ENCODE results near the gene DOCK11. TPM values are rescaled to one million over a fixed set of nuclear protein-coding genes. Genes with fewer than 3 reads are reported as not detected.
"Not testable (repeated sequence)": the region's sequence is repeated elsewhere in the genome, so short reads cannot be mapped to it uniquely, and the experiment has no call there.

Gene DOCK11
- total RNA-seq, 2 donors from 2014 or later = 45.5 to 50.6 TPM

- no peaks in the 10 kb centered on the region for H3K27me3 Mint-ChIP-seq
- peaks cover 70% of the 10 kb centered on the region for H3K36me3 Mint-ChIP-seq (ENCODE audit: low read depth)
- H3K4me3 Mint-ChIP-seq = no peak overlapping the region
- peak; percentile 86 for ATAC-seq (replicated peaks)
- H3K27ac Mint-ChIP-seq = peak overlapping the region; percentile 64
- H3K9me3 Mint-ChIP-seq = no peaks in the 10 kb centered on the region
- peaks cover 16% of the 10 kb centered on the region for H3K4me1 Mint-ChIP-seq
Observed at GRCh38 chrX:118554511-118554910, 58.9 kb downstream of the DOCK11 start.

- no peaks in the 10 kb centered on the region for H3K27me3 Mint-ChIP-seq
- H3K9me3 Mint-ChIP-seq = no peaks in the 10 kb centered on the region
- peaks cover 21% of the 10 kb centered on the region for H3K4me1 Mint-ChIP-seq
- peaks cover 68% of the 10 kb centered on the region for H3K36me3 Mint-ChIP-seq (ENCODE audit: low read depth)
- ATAC-seq (replicated peaks) = no peak
- H3K4me3 Mint-ChIP-seq = no peak overlapping the region
- no peak overlapping the region for H3K27ac Mint-ChIP-seq
Observed at GRCh38 chrX:118558926-118559325, 63.3 kb downstream of the DOCK11 start.

- peaks cover 15% of the 10 kb centered on the region for H3K4me1 Mint-ChIP-seq
- H3K27me3 Mint-ChIP-seq = no peaks in the 10 kb centered on the region
- ATAC-seq (replicated peaks) = no peak
- no peak overlapping the region for H3K4me3 Mint-ChIP-seq
- H3K9me3 Mint-ChIP-seq = no peaks in the 10 kb centered on the region
- H3K27ac Mint-ChIP-seq = peak overlapping the region; percentile 11
- peaks cover 68% of the 10 kb centered on the region for H3K36me3 Mint-ChIP-seq (ENCODE audit: low read depth)
Observed at GRCh38 chrX:118560489-118560888, 64.9 kb downstream of the DOCK11 start.

GRCh38 chrX:118562582-118563164 lies 67.1 kb downstream of the DOCK11 start:
- Mint-ChIP-seq H3K27ac (peak overlapping the region; percentile 30), H3K4me3 (no peak overlapping the region), H3K4me1 (peaks cover 10% of the 10 kb centered on the region), H3K9me3 (no peaks in the 10 kb centered on the region), H3K36me3 (ENCODE audit: low read depth) (peaks cover 72% of the 10 kb centered on the region), H3K27me3 (no peaks in the 10 kb centered on the region)
- ATAC-seq (replicated peaks) = no peak

- peaks cover 90% of the 10 kb centered on the region for H3K36me3 Mint-ChIP-seq (ENCODE audit: low read depth)
- H3K4me3 Mint-ChIP-seq = no peak overlapping the region
- no peaks in the 10 kb centered on the region for H3K9me3 Mint-ChIP-seq
- no peak for ATAC-seq (replicated peaks)
- no peaks in the 10 kb centered on the region for H3K27me3 Mint-ChIP-seq
- H3K27ac Mint-ChIP-seq = peak overlapping the region; percentile 58
- H3K4me1 Mint-ChIP-seq = peaks cover 10% of the 10 kb centered on the region
Observed at GRCh38 chrX:118564498-118564897, 68.9 kb downstream of the DOCK11 start.

GRCh38 chrX:118565853-118566252 lies 70.2 kb downstream of the DOCK11 start:
- ATAC-seq (replicated peaks) = no peak
- H3K4me3 Mint-ChIP-seq = no peak overlapping the region
- H3K9me3 Mint-ChIP-seq = no peaks in the 10 kb centered on the region
- H3K36me3 Mint-ChIP-seq (ENCODE audit: low read depth) = peaks cover 94% of the 10 kb centered on the region
- H3K4me1 Mint-ChIP-seq = peaks cover 14% of the 10 kb centered on the region
- no peak overlapping the region for H3K27ac Mint-ChIP-seq
- no peaks in the 10 kb centered on the region for H3K27me3 Mint-ChIP-seq

- no peaks in the 10 kb centered on the region for H3K9me3 Mint-ChIP-seq
- H3K36me3 Mint-ChIP-seq (ENCODE audit: low read depth) = peaks cover 94% of the 10 kb centered on the region
- ATAC-seq (replicated peaks) = no peak
- H3K27ac Mint-ChIP-seq = no peak overlapping the region
- no peaks in the 10 kb centered on the region for H3K27me3 Mint-ChIP-seq
- H3K4me3 Mint-ChIP-seq = no peak overlapping the region
- peaks cover 14% of the 10 kb centered on the region for H3K4me1 Mint-ChIP-seq
Observed at GRCh38 chrX:118566359-118566758, 70.7 kb downstream of the DOCK11 start.

DNA sequence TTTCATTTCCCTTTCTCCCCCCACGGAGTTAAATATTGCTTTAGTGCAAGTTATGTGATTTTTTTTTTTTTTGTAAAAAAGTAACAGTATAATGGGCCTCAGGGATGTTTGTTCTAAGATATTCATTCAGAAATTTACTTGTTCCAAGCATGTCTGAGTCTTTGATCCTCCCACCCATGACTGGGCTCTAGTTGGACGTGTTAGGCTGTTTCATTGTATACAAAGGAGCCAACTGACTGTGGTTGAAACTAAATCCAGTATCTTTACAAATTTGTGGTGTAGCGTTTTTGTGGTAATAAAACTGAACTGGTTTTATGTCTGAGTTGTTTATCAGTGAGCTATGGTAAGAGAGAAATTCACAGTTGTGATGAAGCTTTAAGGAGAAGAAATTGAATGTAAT lies 74.1 kb downstream of the DOCK11 start:
- Mint-ChIP-seq H3K36me3 (ENCODE audit: low read depth) (peaks cover 97% of the 10 kb centered on the region), H3K4me1 (peaks cover 4% of the 10 kb centered on the region), H3K27me3 (no peaks in the 10 kb centered on the region), H3K9me3 (no peaks in the 10 kb centered on the region), H3K27ac (peak overlapping the region; percentile 95), H3K4me3 (peak overlapping the region; percentile 60)
- peak; percentile 84 for ATAC-seq (replicated peaks)

- H3K27me3 Mint-ChIP-seq = no peaks in the 10 kb centered on the region
- peaks cover 96% of the 10 kb centered on the region for H3K36me3 Mint-ChIP-seq (ENCODE audit: low read depth)
- peak overlapping the region; percentile 60 for H3K4me3 Mint-ChIP-seq
- peak overlapping the region; percentile 95 for H3K27ac Mint-ChIP-seq
- ATAC-seq (replicated peaks) = peak; percentile 83
- H3K9me3 Mint-ChIP-seq = no peaks in the 10 kb centered on the region
- H3K4me1 Mint-ChIP-seq = peaks cover 4% of the 10 kb centered on the region
Observed at GRCh38 chrX:118570209-118570608, 74.6 kb downstream of the DOCK11 start.

DNA sequence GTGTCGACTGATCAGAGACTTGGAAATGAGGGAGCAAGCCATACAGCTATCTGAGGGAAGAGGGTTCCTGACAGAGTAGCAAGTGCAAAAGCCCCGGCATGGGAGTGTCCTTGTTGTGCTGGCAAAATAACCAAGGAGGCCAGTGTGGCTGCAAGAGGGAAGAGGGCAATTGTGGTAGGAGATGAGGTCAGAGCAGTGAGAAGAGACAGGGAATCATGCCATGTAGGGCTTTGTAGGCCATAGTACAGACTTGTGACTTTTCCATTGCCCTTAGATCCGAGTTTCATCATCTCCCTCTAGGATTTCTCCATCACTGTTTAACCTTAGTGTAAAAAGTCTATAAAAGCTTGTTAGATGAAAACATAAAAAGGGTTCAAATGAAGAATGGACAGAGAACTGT lies 76.2 kb downstream of the DOCK11 start:
- no peaks in the 10 kb centered on the region for H3K9me3 Mint-ChIP-seq
- H3K36me3 Mint-ChIP-seq (ENCODE audit: low read depth) = peaks cover 90% of the 10 kb centered on the region
- no peak overlapping the region for H3K4me3 Mint-ChIP-seq
- H3K27me3 Mint-ChIP-seq = no peaks in the 10 kb centered on the region
- peaks cover 4% of the 10 kb centered on the region for H3K4me1 Mint-ChIP-seq
- H3K27ac Mint-ChIP-seq = no peak overlapping the region
- no peak for ATAC-seq (replicated peaks)

- Mint-ChIP-seq H3K36me3 (ENCODE audit: low read depth) (peaks cover 91% of the 10 kb centered on the region), H3K4me3 (no peak overlapping the region), H3K4me1 (peaks cover 4% of the 10 kb centered on the region), H3K27me3 (no peaks in the 10 kb centered on the region), H3K27ac (no peak overlapping the region), H3K9me3 (no peaks in the 10 kb centered on the region)
- ATAC-seq (replicated peaks) = no peak
Observed at GRCh38 chrX:118574666-118575065, 79.1 kb downstream of the DOCK11 start.

- Mint-ChIP-seq H3K4me1 (no peaks in the 10 kb centered on the region), H3K27me3 (no peaks in the 10 kb centered on the region), H3K4me3 (no peak overlapping the region), H3K27ac (no peak overlapping the region), H3K36me3 (ENCODE audit: low read depth) (peaks cover 90% of the 10 kb centered on the region), H3K9me3 (no peaks in the 10 kb centered on the region)
- no peak for ATAC-seq (replicated peaks)
Observed at GRCh38 chrX:118577041-118577440, 81.4 kb downstream of the DOCK11 start.

DNA sequence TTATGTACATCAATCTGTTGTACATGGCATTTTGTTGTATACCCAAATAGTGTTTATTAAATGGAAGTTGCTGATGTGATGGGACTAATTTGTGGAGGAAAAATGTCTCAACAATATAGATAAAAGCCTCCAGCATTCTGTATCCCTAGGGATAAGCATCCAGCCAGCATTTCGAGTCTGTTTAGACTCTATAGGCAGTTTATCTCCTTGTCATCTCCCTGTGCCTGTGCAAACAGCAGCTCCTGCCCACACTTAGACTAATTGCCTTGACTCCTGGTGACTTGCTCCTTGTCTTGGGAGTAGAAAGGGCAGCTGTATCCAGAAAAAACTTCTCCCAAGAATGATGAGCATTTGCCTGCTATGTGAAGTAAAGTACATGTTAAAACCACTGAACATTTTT lies 83.8 kb downstream of the DOCK11 start:
- Mint-ChIP-seq H3K27me3 (no peaks in the 10 kb centered on the region), H3K36me3 (ENCODE audit: low read depth) (peaks cover 85% of the 10 kb centered on the region)

GRCh38 chrX:118582926-118583325 lies 87.3 kb downstream of the DOCK11 start:
- H3K9me3 Mint-ChIP-seq; H3K27ac Mint-ChIP-seq; H3K4me3 Mint-ChIP-seq; H3K4me1 Mint-ChIP-seq; H3K27me3 Mint-ChIP-seq; ATAC-seq (replicated peaks): not testable (repeated sequence)
- H3K36me3 Mint-ChIP-seq (ENCODE audit: low read depth) = peaks cover 94% of the 10 kb centered on the region

More for the DNA sequence above, 83.8 kb downstream of the DOCK11 start:
- no peak overlapping the region for H3K4me3 Mint-ChIP-seq
- H3K9me3 Mint-ChIP-seq = no peaks in the 10 kb centered on the region
- H3K27ac Mint-ChIP-seq = peak overlapping the region; percentile 15
- H3K4me1 Mint-ChIP-seq = no peaks in the 10 kb centered on the region
- no peak for ATAC-seq (replicated peaks)

DNA sequence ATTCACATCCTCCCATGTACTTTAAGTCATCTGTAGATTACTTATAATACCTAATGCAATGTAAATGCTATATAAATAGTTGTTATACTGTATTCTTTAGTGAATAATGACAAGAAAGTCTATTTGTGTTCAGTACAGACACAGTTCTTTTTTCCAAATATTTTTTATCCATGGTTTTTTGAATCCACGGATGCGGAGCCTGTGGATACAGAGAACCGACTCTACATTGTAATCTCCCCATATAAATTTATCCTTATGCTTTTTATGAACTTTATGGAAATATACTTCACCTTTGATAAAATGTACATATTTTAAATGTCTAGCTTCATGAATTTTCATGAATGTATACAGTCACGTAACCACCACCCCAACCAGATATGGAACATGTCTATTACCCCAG lies 88.2 kb downstream of the DOCK11 start:
- Mint-ChIP-seq H3K27me3 (no peaks in the 10 kb centered on the region), H3K9me3 (no peaks in the 10 kb centered on the region), H3K36me3 (ENCODE audit: low read depth) (peaks cover 94% of the 10 kb centered on the region), H3K27ac (no peak overlapping the region), H3K4me1 (no peaks in the 10 kb centered on the region), H3K4me3 (no peak overlapping the region)
- ATAC-seq (replicated peaks) = no peak

DNA sequence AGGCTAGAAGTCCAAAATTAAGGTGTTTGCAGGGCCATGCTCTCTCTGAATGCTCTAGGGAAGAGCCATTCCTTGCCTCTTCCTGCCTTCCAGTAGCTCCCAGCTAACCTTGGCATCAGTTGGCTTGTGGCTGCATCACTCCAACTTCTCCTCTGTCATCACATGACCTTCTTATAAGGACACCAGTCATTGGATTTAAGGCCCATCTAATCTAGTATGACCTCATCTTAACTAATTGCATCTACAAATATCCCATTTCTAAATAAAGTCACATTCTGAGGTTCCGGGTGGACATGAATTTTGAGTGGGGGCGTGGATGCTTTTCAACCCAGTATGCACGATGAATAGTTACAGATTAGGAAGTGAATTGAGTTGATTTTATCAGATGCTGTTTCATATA lies 89.7 kb downstream of the DOCK11 start:
- no peak overlapping the region for H3K4me3 Mint-ChIP-seq
- no peak overlapping the region for H3K27ac Mint-ChIP-seq
- H3K4me1 Mint-ChIP-seq = no peaks in the 10 kb centered on the region
- no peaks in the 10 kb centered on the region for H3K27me3 Mint-ChIP-seq
- peaks cover 94% of the 10 kb centered on the region for H3K36me3 Mint-ChIP-seq (ENCODE audit: low read depth)
- ATAC-seq (replicated peaks) = no peak
- no peaks in the 10 kb centered on the region for H3K9me3 Mint-ChIP-seq
